Measurements from ENCODE around the gene HMX2. TPM values are rescaled to one million over a fixed set of nuclear protein-coding genes. Genes with fewer than 3 reads are reported as not detected.

HMX2 gene
- total and polyA plus RNA-seq, 8 donors: 0.14 to 0.25 (median 0.17) TPM; not detected in 4

- no peaks in the 10 kb centered on the region for H3K36me3 ChIP-seq
- TF ChIP-seq, protein P1, sequence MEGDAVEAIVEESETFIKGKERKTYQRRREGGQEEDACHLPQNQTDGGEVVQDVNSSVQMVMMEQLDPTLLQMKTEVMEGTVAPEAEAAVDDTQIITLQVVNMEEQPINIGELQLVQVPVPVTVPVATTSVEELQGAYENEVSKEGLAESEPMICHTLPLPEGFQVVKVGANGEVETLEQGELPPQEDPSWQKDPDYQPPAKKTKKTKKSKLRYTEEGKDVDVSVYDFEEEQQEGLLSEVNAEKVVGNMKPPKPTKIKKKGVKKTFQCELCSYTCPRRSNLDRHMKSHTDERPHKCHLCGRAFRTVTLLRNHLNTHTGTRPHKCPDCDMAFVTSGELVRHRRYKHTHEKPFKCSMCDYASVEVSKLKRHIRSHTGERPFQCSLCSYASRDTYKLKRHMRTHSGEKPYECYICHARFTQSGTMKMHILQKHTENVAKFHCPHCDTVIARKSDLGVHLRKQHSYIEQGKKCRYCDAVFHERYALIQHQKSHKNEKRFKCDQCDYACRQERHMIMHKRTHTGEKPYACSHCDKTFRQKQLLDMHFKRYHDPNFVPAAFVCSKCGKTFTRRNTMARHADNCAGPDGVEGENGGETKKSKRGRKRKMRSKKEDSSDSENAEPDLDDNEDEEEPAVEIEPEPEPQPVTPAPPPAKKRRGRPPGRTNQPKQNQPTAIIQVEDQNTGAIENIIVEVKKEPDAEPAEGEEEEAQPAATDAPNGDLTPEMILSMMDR (IDR thresholded peaks at IDR 0.05): no peak
- 3% methylated on average over 29 of the region's 29 CpGs for WGBS, 2 donors
- no peaks in the 10 kb centered on the region for H3K9me3 ChIP-seq
- peak in 3 of 4 donors; percentile 24 to 39 (median 35) for ATAC-seq
- peaks cover 0 to 77% (median 31%) of the 10 kb centered on the region in 4 donors for H3K27me3 ChIP-seq
- intact Hi-C loops (cut with DNase I): no loop called here
- no peak for FAIRE-seq
- H3K27ac ChIP-seq: no peak overlapping the region
- peaks cover 0 to 11% (median 0%) of the 10 kb centered on the region in 3 donors for H3K4me1 ChIP-seq
- DNase-seq: peak in 1 of 6 donors; percentile 33
- H3K4me3 ChIP-seq: no peak overlapping the region
These were observed 3.0 kb upstream of the HMX2 start for GRCh38 chr10:123144697-123145541.

GRCh38 chr10:123145542-123146012 lies 2.4 kb upstream of the HMX2 start:
- peaks cover 0 to 14% (median 0%) of the 10 kb centered on the region in 3 donors for H3K4me1 ChIP-seq
- H3K36me3 ChIP-seq: no peaks in the 10 kb centered on the region
- DNase-seq (no peak), FAIRE-seq (no peak), ATAC-seq (no peak)
- peaks cover 0 to 76% (median 31%) of the 10 kb centered on the region in 4 donors for H3K27me3 ChIP-seq
- H3K9me3 ChIP-seq: no peaks in the 10 kb centered on the region
- H3K4me3 ChIP-seq: no peak overlapping the region
- TF ChIP-seq, protein P1 (IDR thresholded peaks at IDR 0.05): no peak
- no peak overlapping the region for H3K27ac ChIP-seq
- intact Hi-C loops (cut with DNase I): no loop called here
- WGBS, 2 donors: 6% methylated on average over 14 of the region's 14 CpGs

GRCh38 chr10:123146013-123146893 lies 1.7 kb upstream of the HMX2 start:
- 2 to 3% methylated on average over 58 to 59 of the region's 59 CpGs for WGBS, 2 donors
- Histone ChIP-seq H3K4me3 (peak overlapping the region in 1 of 4 donors; percentile 10), H3K27me3 (peaks cover 0 to 76% (median 33%) of the 10 kb centered on the region in 4 donors), H3K36me3 (no peaks in the 10 kb centered on the region), H3K27ac (no peak overlapping the region), H3K9me3 (no peaks in the 10 kb centered on the region), H3K4me1 (peaks cover 0 to 19% (median 5%) of the 10 kb centered on the region in 3 donors)
- TF ChIP-seq, protein P1 (IDR thresholded peaks at IDR 0.05): no peak
- intact Hi-C loops (cut with DNase I): no loop called here
- ATAC-seq (no peak), FAIRE-seq (no peak), DNase-seq (peak in 1 of 6 donors; percentile 35)

- Histone ChIP-seq H3K4me3 (no peak overlapping the region), H3K27me3 (peaks cover 0 to 77% (median 36%) of the 10 kb centered on the region in 4 donors), H3K27ac (no peak overlapping the region), H3K9me3 (no peaks in the 10 kb centered on the region), H3K4me1 (peaks cover 0 to 22% (median 5%) of the 10 kb centered on the region in 3 donors), H3K36me3 (no peaks in the 10 kb centered on the region)
- 9 to 10% methylated on average over 23 to 24 of the region's 24 CpGs for WGBS, 2 donors
- no peak for ATAC-seq
- no peak for DNase-seq
- no peak for FAIRE-seq
- TF ChIP-seq, protein P1 (IDR thresholded peaks at IDR 0.05): no peak
- intact Hi-C loops (cut with DNase I): no loop called here
These were observed 872 bp upstream of the HMX2 start for GRCh38 chr10:123146894-123147634.

Measured in pancreas (tissue), 10 donors.